ENCODE data around the gene RERE. TPM values are rescaled to one million over a fixed set of nuclear protein-coding genes. Genes with fewer than 3 reads are reported as not detected.

The RERE gene
- total and polyA plus RNA-seq, 2 donors (not counting 3 experiments of a cell fraction or from before 2014, with no cell fraction given), result 14.1 to 113 TPM

DNA sequence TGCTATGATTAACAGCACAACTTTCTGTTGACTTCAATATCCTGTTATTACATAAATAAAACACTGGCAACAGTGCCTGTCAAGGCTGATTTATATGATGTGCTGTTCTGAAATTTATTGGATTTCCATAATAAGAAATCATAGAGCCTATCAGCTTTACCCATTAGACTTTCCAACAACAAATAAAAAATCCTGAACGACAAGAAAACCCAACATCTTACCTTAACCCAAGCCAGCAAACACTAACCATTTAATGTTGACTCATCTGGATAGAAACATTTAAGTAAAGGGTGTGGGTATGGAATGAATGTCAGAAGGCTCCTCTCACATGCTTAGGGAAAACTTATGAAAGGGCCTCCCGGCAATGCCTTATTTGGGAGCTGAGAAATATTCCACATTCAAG, 334.5 kb downstream of the RERE start:
- BruUV-seq (replicated peaks), result no TSS peak
- no peaks in the 10 kb centered on the region for H3K9me3 ChIP-seq (replicated peaks; ENCODE audit: control insufficient read depth, insufficient read depth, low read length)
- intact Hi-C loops (cut with micrococcal nuclease), result no loop called here
- no peaks in the 10 kb centered on the region for H3K9me1 ChIP-seq (replicated peaks; ENCODE audit: control insufficient read depth, extremely low read depth, insufficient read depth, low read length)
- H3K27ac ChIP-seq (ENCODE audit: insufficient read depth, low read depth, low read length), result no peak overlapping the region
- H3K36me3 ChIP-seq (ENCODE audit: control insufficient read depth in 2 of 2, extremely low read depth in 1 of 2, insufficient read depth in 2 of 2, low read length in 2 of 2), result no peaks in the 10 kb centered on the region
- dilution Hi-C loops (cut with MboI; ENCODE audit: extremely low pct_ligation_motif_present, low sequenced_read_pairs), result no loop called here
- H3K4me1 ChIP-seq (ENCODE audit: control insufficient read depth, extremely low read depth, insufficient read depth, low read length), result no peaks in the 10 kb centered on the region
- no peaks in the 10 kb centered on the region for H3K27me3 ChIP-seq (ENCODE audit: control insufficient read depth in 2 of 2, insufficient read depth in 2 of 2, low read length in 2 of 2)
- H2AFZ ChIP-seq (ENCODE audit: low read depth, low read length), result no peak overlapping the region
- CTCF ChIA-PET, result interaction anchor here (1.1 to 2.4 kb wide), 6 partner anchors 9 to 244 kb away, joined by 3 to 8 read pairs (median 3); no protein-coding TSS in a partner anchor
- POLR2A ChIA-PET, result no interaction called here
- FAIRE-seq, result no peak
- H3K4me2 ChIP-seq (ENCODE audit: insufficient read depth, low read length), result no peak overlapping the region
- no peaks in the 10 kb centered on the region for H3K79me2 ChIP-seq (ENCODE audit: control insufficient read depth, insufficient read depth, low read length)
- H3K9ac ChIP-seq (replicated peaks; ENCODE audit: extremely low read depth, insufficient read depth, low read length), result no peak overlapping the region
- no peak overlapping the region for H3K4me3 ChIP-seq (replicated peaks in 1 of 3; ENCODE audit: insufficient read depth in 1 of 3, low read depth in 1 of 3, low read length in 3 of 3)
- TF ChIP-seq JUN (IDR thresholded peaks at IDR 0.05; ENCODE audit: borderline replicate concordance, insufficient read depth, insufficient read length, low read depth) (no peak), MYC (IDR thresholded peaks at IDR 0.05; ENCODE audit: low read depth, low read length) (no peak), GATA2 (IDR thresholded peaks at IDR 0.05; ENCODE audit: insufficient read depth, insufficient read length, low read depth, low read length) (no peak)
- H4K20me1 ChIP-seq (replicated peaks; ENCODE audit: control insufficient read depth, extremely low read depth, insufficient read depth, low read length), result no peaks in the 10 kb centered on the region
- DNase-seq (ENCODE audit: low read depth, low spot score), result no peak

- intact Hi-C loops (cut with micrococcal nuclease), result no loop called here
- Histone ChIP-seq H3K4me2 (ENCODE audit: insufficient read depth, low read length) (no peak overlapping the region), H3K36me3 (ENCODE audit: control insufficient read depth in 2 of 2, extremely low read depth in 1 of 2, insufficient read depth in 2 of 2, low read length in 2 of 2) (no peaks in the 10 kb centered on the region), H3K79me2 (ENCODE audit: control insufficient read depth, insufficient read depth, low read length) (no peaks in the 10 kb centered on the region), H3K4me3 (replicated peaks in 1 of 3; ENCODE audit: insufficient read depth in 1 of 3, low read depth in 1 of 3, low read length in 3 of 3) (no peak overlapping the region), H3K9me1 (replicated peaks; ENCODE audit: control insufficient read depth, extremely low read depth, insufficient read depth, low read length) (no peaks in the 10 kb centered on the region), H3K27me3 (ENCODE audit: control insufficient read depth in 2 of 2, insufficient read depth in 2 of 2, low read length in 2 of 2) (no peaks in the 10 kb centered on the region), H3K27ac (ENCODE audit: insufficient read depth, low read depth, low read length) (no peak overlapping the region), H3K4me1 (ENCODE audit: control insufficient read depth, extremely low read depth, insufficient read depth, low read length) (no peaks in the 10 kb centered on the region), H4K20me1 (replicated peaks; ENCODE audit: control insufficient read depth, extremely low read depth, insufficient read depth, low read length) (no peaks in the 10 kb centered on the region), H2AFZ (ENCODE audit: low read depth, low read length) (no peak overlapping the region), H3K9me3 (replicated peaks; ENCODE audit: control insufficient read depth, insufficient read depth, low read length) (no peaks in the 10 kb centered on the region), H3K9ac (replicated peaks; ENCODE audit: extremely low read depth, insufficient read depth, low read length) (no peak overlapping the region)
- dilution Hi-C loops (cut with MboI; ENCODE audit: extremely low pct_ligation_motif_present, low sequenced_read_pairs), result no loop called here
- POLR2A ChIA-PET, result no interaction called here
- FAIRE-seq, result no peak
- CTCF ChIA-PET, result interaction anchor here (0.7 to 2.4 kb wide), 7 partner anchors 12 to 89 kb away, joined by 3 to 8 read pairs (median 3); no protein-coding TSS in a partner anchor
- no TSS peak for BruUV-seq (replicated peaks)
- no peak for DNase-seq (ENCODE audit: low read depth, low spot score)
- no peak for TF ChIP-seq EZH2 (IDR thresholded peaks at IDR 0.05; ENCODE audit: borderline replicate concordance, low read depth, low read length, severe bottlenecking)
Observed at GRCh38 chr1:8481650-8482380, 335.6 kb downstream of the RERE start.
